HEK293T (cell line): ENCODE data around the gene RFX1.

Experiments
- ARNT ChIP-seq: fragments of 450-650 bp; IDR thresholded peaks from 2 replicates; pipeline ENCODE4 v1.6.1; 2017; ENCODE audit warnings: mild to moderate bottlenecking
- BHLHE40 ChIP-seq: fragments of 450-650 bp; IDR thresholded peaks from 2 replicates; pipeline ENCODE4 v1.6.1; 2016; ENCODE audit warnings: mild to moderate bottlenecking, moderate library complexity, borderline replicate concordance
- CTBP1 ChIP-seq: fragments of 450-650 bp; IDR thresholded peaks from 2 replicates; pipeline ENCODE4 v1.6.1; 2016; ENCODE audit warnings: borderline replicate concordance
- FOXA1 ChIP-seq: fragments of 450-650 bp; IDR thresholded peaks from 2 replicates; pipeline ENCODE4 v1.6.1; 2016; ENCODE audit warnings: mild to moderate bottlenecking
- FOXK2 ChIP-seq: fragments of 450-650 bp; IDR thresholded peaks from 2 replicates; pipeline ENCODE4 v1.6.1; 2016; ENCODE audit warnings: mild to moderate bottlenecking
- HDGF ChIP-seq: fragments of 450-650 bp; IDR thresholded peaks from 2 replicates; pipeline ENCODE4 v1.6.1; 2017; ENCODE audit warnings: antibody characterized with exemption, borderline replicate concordance
- L3MBTL2 ChIP-seq: fragments of 450-650 bp; conservative IDR thresholded peaks from 2 replicates; pipeline ENCODE4 v1.6.1; 2016; ENCODE audit warnings: mild to moderate bottlenecking
- NFRKB ChIP-seq: fragments of 450-650 bp; IDR thresholded peaks from 2 replicates; pipeline ENCODE4 v1.6.1; 2016; ENCODE audit warnings: mild to moderate bottlenecking, moderate library complexity
- SP1 ChIP-seq: fragments of 450-650 bp; IDR thresholded peaks from 2 replicates; pipeline ENCODE4 v1.6.1; 2017
- SUZ12 ChIP-seq: fragments of 450-650 bp; IDR thresholded peaks from 2 replicates; pipeline ENCODE4 v1.6.1; 2016; ENCODE audit warnings: mild to moderate bottlenecking
- TARDBP ChIP-seq: fragments of 450-650 bp; IDR thresholded peaks from 2 replicates; pipeline ENCODE4 v1.6.1; 2016
- TF ChIP-seq, protein P1 (sequence below): fragments of 450-650 bp; IDR thresholded peaks from 2 replicates; pipeline ENCODE4 v1.6.1; 2016

GRCh38 chr19:14002571-14003250 is 3.4 kb downstream of the RFX1 start:
- TF ChIP-seq FOXK2, result no peak
- TF ChIP-seq SP1, result no peak
- no peak for TF ChIP-seq SUZ12
- TF ChIP-seq TARDBP, result no peak
- TF ChIP-seq FOXA1, result no peak
- TF ChIP-seq NFRKB, result no peak
- TF ChIP-seq, protein P1, sequence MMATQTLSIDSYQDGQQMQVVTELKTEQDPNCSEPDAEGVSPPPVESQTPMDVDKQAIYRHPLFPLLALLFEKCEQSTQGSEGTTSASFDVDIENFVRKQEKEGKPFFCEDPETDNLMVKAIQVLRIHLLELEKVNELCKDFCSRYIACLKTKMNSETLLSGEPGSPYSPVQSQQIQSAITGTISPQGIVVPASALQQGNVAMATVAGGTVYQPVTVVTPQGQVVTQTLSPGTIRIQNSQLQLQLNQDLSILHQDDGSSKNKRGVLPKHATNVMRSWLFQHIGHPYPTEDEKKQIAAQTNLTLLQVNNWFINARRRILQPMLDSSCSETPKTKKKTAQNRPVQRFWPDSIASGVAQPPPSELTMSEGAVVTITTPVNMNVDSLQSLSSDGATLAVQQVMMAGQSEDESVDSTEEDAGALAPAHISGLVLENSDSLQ, result no peak
- no peak for TF ChIP-seq ARNT
- TF ChIP-seq CTBP1, result no peak
- TF ChIP-seq L3MBTL2, result no peak
- TF ChIP-seq HDGF, result no peak
- TF ChIP-seq BHLHE40, result no peak
